K562 (cell line): ENCODE data around the gene DZIP1. TPM values are rescaled to one million over a fixed set of nuclear protein-coding genes. Genes with fewer than 3 reads are reported as not detected.
A peak's percentile ranks its signal among the peaks of the same experiment; 100 is the strongest.

Experiments used
- CBFA2T3 ChIP-seq: fragments of 450-650 bp; IDR thresholded peaks from 2 replicates; pipeline ENCODE4 v1.6.1; 2017
- DPF2 ChIP-seq: fragments of 450-650 bp; IDR thresholded peaks from 2 replicates; pipeline ENCODE4 v1.6.1; 2016
- EHMT2 ChIP-seq: fragments of 450-650 bp; IDR thresholded peaks from 2 replicates; pipeline ENCODE4 v1.6.1; 2018; ENCODE audit warnings: antibody characterized with exemption
- FOXJ2 ChIP-seq: fragments of 200-800 bp; sonication (Bioruptor generic); IDR thresholded peaks from 2 replicates; pipeline ENCODE4 v1.6.1; 2016; ENCODE audit warnings: missing genetic modification characterization, missing compliant biosample characterization
- HDAC1 ChIP-seq, 2 experiments: fragments of 450-650 bp; IDR thresholded peaks; 2 replicates each; pipeline ENCODE4 v1.6.1; 2016 to 2017; ENCODE audit warnings: inconsistent platforms in 1 of 2, mild to moderate bottlenecking in 1 of 2, moderate library complexity in 1 of 2
- JUN ChIP-seq, 2 experiments: sonication (generic) in 1 of 2; formaldehyde crosslinking in 1 of 2; IDR thresholded peaks; 2 replicates each; pipeline versions ENCODE4 v1.6.1 to v1.8.0; 2012 to 2022; ENCODE audit warnings: borderline replicate concordance in 2 of 2, mild to moderate bottlenecking in 2 of 2, improper control_type of control experiment in 1 of 2, low read depth in 1 of 2, low read length in 1 of 2, missing genetic modification reagents in 1 of 2
- KLF6 ChIP-seq: fragments of 250-450 bp; sonication (Bioruptor Pico); IDR thresholded peaks from 2 replicates; pipeline ENCODE4 v1.4.0; 2020; ENCODE audit warnings: mild to moderate bottlenecking, moderate library complexity, borderline replicate concordance
- MAFG ChIP-seq: fragments of 450-650 bp; conservative IDR thresholded peaks from 2 replicates; pipeline ENCODE4 v1.6.1; 2016; ENCODE audit warnings: missing genetic modification characterization, missing compliant biosample characterization
- MEIS2 ChIP-seq: fragments of 450-650 bp; IDR thresholded peaks from 2 replicates; pipeline ENCODE4 v1.6.1; 2014; ENCODE audit warnings: mild to moderate bottlenecking; ENCODE audit not compliant: partially characterized antibody
- NCOR1 ChIP-seq: fragments of 450-650 bp; IDR thresholded peaks from 2 replicates; pipeline ENCODE4 v1.6.1; 2016; ENCODE audit warnings: mild to moderate bottlenecking, moderate library complexity
- NR4A1 ChIP-seq, 2 experiments: fragments of 250-450 bp in 1 of 2; fragments of 450-650 bp in 1 of 2; sonication (Bioruptor Pico) in 1 of 2; IDR thresholded peaks; 2 replicates each; pipeline versions ENCODE4 v1.4.0 to v1.6.1; 2016 to 2020; ENCODE audit warnings: mild to moderate bottlenecking in 2 of 2, missing compliant biosample characterization in 1 of 2, missing genetic modification characterization in 1 of 2, moderate library complexity in 1 of 2
- PML ChIP-seq: IDR thresholded peaks from 2 replicates; pipeline ENCODE4 v1.6.1; 2012; ENCODE audit warnings: low read length, inconsistent platforms
- PTRF ChIP-seq: fragments of 450-650 bp; IDR thresholded peaks from 2 replicates; pipeline ENCODE4 v1.6.1; 2016; ENCODE audit warnings: mild to moderate bottlenecking, missing genetic modification characterization, missing compliant biosample characterization
- PURB ChIP-seq: sonication (generic); formaldehyde crosslinking; IDR thresholded peaks from 2 replicates; pipeline ENCODE4 v1.9.0; 2021; ENCODE audit warnings: low read depth, mild to moderate bottlenecking, missing genetic modification reagents
- RAD21 ChIP-seq, 2 experiments: fragments of 250-450 bp in 1 of 2; fragments of 450-650 bp in 1 of 2; sonication (Bioruptor Pico) in 1 of 2; formaldehyde crosslinking in 1 of 2; IDR thresholded peaks in 1 of 2; conservative IDR thresholded peaks in 1 of 2; 2 replicates each; pipeline versions ENCODE4 v1.4.0 to v1.8.0; 2020 to 2022; ENCODE audit warnings: mild to moderate bottlenecking in 2 of 2, moderate library complexity in 1 of 2
- SMARCE1 ChIP-seq: fragments of 450-650 bp; IDR thresholded peaks from 2 replicates; pipeline ENCODE4 v1.7.1; 2016; ENCODE audit warnings: mild to moderate bottlenecking
- SRSF9 ChIP-seq: fragments of 200-400 bp; formaldehyde crosslinking; IDR thresholded peaks from 2 replicates; pipeline ENCODE4 v1.6.1; 2017; ENCODE audit warnings: low read depth, low read length, borderline replicate concordance
- SUPT5H ChIP-seq: fragments of 450-650 bp; IDR thresholded peaks from 2 replicates; pipeline ENCODE4 v1.6.1; 2016
- ZBTB17 ChIP-seq: fragments of 450-650 bp; formaldehyde crosslinking; IDR thresholded peaks from 2 replicates; pipeline ENCODE4 v1.4.0; 2020; ENCODE audit warnings: mild to moderate bottlenecking
- ZBTB8A ChIP-seq: fragments of 450-650 bp; IDR thresholded peaks from 2 replicates; pipeline ENCODE4 v1.6.1; 2018; ENCODE audit warnings: mild to moderate bottlenecking, moderate library complexity; ENCODE audit not compliant: partially characterized antibody
- ZFP1 ChIP-seq: fragments of 450-650 bp; formaldehyde crosslinking; IDR thresholded peaks from 2 replicates; pipeline ENCODE4 v1.4.0; 2020; ENCODE audit warnings: mild to moderate bottlenecking, mixed read lengths
- ZFPM2 ChIP-seq: fragments of 250-450 bp; sonication (Bioruptor Pico); IDR thresholded peaks from 2 replicates; pipeline ENCODE4 v1.5.1; 2022; ENCODE audit warnings: mild to moderate bottlenecking
- ZNF57 ChIP-seq: fragments of 450-650 bp; formaldehyde crosslinking; IDR thresholded peaks from 2 replicates; pipeline ENCODE4 v1.4.0; 2020; ENCODE audit warnings: mild to moderate bottlenecking, moderate library complexity
- ZNF695 ChIP-seq: fragments of 450-650 bp; formaldehyde crosslinking; IDR thresholded peaks from 2 replicates; pipeline ENCODE4 v1.4.0; 2020; ENCODE audit warnings: mild to moderate bottlenecking, moderate library complexity
- polyA plus RNA-seq, 8 experiments: library from polyadenylated mRNA; depleted of rRNA in 4 of 8; stranded (reverse) in 5 of 8; unstranded in 3 of 8; fragments of >200 nt; fragmentation: Nextera tagmentation in 2 of 8; fragmentation: Illumina TruSeq in 1 of 8; extraction: Ambion mirVana in 2 of 8; extraction: Trizol in 1 of 8; gene quantifications; 2 replicates each; pipeline versions ENCODE4 v1.2.1 to v1.2.3, GENCODE V29; 2011 to 2014; ENCODE audit warnings: inconsistent platforms in 1 of 8, missing spikeins in 1 of 8
- total RNA-seq, 7 experiments: library from RNA; depleted of rRNA in 6 of 7; stranded (reverse); fragments of >200 nt in 6 of 7; fragmentation: Illumina TruSeq in 2 of 7; extraction: Trizol in 2 of 7; gene quantifications; 2 replicates each; pipeline versions ENCODE4 v1.2.1 to v1.2.3, GENCODE V29; 2011 to 2021; ENCODE audit warnings: low replicate concordance in 1 of 7
- TF ChIP-seq, protein P1 (sequence below): fragments of 450-650 bp; IDR thresholded peaks from 2 replicates; pipeline ENCODE4 v1.6.1; 2016; ENCODE audit warnings: missing biosample characterization, missing genetic modification characterization
- TF ChIP-seq, protein P2 (sequence below): fragments of 450-650 bp; conservative IDR thresholded peaks from 2 replicates; pipeline ENCODE4 v1.6.1; 2016; ENCODE audit warnings: missing genetic modification characterization, low read depth, mild to moderate bottlenecking, control low read depth, missing compliant biosample characterization
- TF ChIP-seq, protein P3 (sequence below): fragments of 250-450 bp; sonication (Bioruptor Pico); IDR thresholded peaks from 2 replicates; pipeline ENCODE4 v1.5.1; 2021; ENCODE audit warnings: mild to moderate bottlenecking
- TF ChIP-seq, protein P4 (sequence below): fragments of 250-450 bp; sonication (Bioruptor Pico); IDR thresholded peaks from 2 replicates; pipeline ENCODE4 v1.6.1; 2021; ENCODE audit warnings: mild to moderate bottlenecking

DZIP1 gene
- total and polyA plus RNA-seq, 9 of the 15 experiments (the other 6 are each of a cell fraction or from before 2014, with no cell fraction given), result 0.07 TPM; not detected in 8

DNA sequence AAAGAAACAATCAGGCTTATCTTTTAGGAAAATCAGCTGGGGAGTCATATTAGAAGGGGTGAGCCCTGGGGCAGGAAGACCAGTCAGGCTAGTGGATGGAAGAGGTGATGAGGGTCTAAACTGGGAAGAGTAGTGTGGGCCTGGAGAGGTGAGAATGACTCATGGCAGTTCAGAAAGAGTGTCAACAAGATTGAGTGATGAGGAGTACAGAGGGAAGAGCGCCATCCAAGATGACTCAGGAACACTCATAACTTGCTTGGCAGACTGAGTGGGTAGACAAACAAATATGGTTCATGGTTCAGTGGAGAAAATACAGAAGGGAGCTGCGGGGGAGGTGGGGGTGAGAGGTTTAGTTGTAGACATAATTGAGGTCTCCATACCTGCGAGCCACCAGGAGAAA lies 109.3 kb downstream of the DZIP1 start (continued):
- TF ChIP-seq, protein P1, sequence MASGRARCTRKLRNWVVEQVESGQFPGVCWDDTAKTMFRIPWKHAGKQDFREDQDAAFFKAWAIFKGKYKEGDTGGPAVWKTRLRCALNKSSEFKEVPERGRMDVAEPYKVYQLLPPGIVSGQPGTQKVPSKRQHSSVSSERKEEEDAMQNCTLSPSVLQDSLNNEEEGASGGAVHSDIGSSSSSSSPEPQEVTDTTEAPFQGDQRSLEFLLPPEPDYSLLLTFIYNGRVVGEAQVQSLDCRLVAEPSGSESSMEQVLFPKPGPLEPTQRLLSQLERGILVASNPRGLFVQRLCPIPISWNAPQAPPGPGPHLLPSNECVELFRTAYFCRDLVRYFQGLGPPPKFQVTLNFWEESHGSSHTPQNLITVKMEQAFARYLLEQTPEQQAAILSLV (tag), result no peak
- TF ChIP-seq DPF2 (peak; percentile 82), ZNF57 (CRISPR knock-in tag) (no peak), KLF6 (CRISPR knock-in tag) (no peak), RAD21 (CRISPR knock-in tag; conservative IDR thresholded peaks at IDR 0.05 in 1 of 2, IDR thresholded peaks at IDR 0.05 in 1 of 2) (no peak), ZBTB8A (no peak), HDAC1 (IDR thresholded peaks at IDR 0.05) (peak in 1 of 2 experiments; percentile 30; a peak in 1 of 4 replicates), FOXJ2 (tag) (no peak), ZFP1 (CRISPR knock-in tag) (no peak), SUPT5H (no peak), JUN (IDR thresholded peaks at IDR 0.05; ENCODE audit: borderline replicate concordance, low read depth, low read length) (peak; percentile 77), JUN (CRISPR knock-in tag; IDR thresholded peaks at IDR 0.05; ENCODE audit: borderline replicate concordance) (no peak), CBFA2T3 (0 out of 2 replicates have a peak, but pooled peaks have one; percentile 6), NCOR1 (peak; percentile 15; the same call in 1 of the 2 replicates), PML (no peak), PURB (CRISPR knock-in tag) (no peak), EHMT2 (peak; percentile 72), SMARCE1 (peak; percentile 67; the same call in 1 of the 2 replicates), ZBTB17 (CRISPR knock-in tag) (no peak), SRSF9 (no peak), ZNF695 (CRISPR knock-in tag) (no peak), NR4A1 (CRISPR knock-in tag; IDR thresholded peaks at IDR 0.05) (no peak), NR4A1 (tag; IDR thresholded peaks at IDR 0.05) (no peak), PTRF (no peak), MEIS2 (peak; percentile 89), ZFPM2 (no peak), MAFG (tag) (peak; percentile 56)
- TF ChIP-seq, protein P2, sequence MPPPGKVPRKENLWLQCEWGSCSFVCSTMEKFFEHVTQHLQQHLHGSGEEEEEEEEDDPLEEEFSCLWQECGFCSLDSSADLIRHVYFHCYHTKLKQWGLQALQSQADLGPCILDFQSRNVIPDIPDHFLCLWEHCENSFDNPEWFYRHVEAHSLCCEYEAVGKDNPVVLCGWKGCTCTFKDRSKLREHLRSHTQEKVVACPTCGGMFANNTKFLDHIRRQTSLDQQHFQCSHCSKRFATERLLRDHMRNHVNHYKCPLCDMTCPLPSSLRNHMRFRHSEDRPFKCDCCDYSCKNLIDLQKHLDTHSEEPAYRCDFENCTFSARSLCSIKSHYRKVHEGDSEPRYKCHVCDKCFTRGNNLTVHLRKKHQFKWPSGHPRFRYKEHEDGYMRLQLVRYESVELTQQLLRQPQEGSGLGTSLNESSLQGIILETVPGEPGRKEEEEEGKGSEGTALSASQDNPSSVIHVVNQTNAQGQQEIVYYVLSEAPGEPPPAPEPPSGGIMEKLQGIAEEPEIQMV (tag), result no peak
- TF ChIP-seq, protein P3, sequence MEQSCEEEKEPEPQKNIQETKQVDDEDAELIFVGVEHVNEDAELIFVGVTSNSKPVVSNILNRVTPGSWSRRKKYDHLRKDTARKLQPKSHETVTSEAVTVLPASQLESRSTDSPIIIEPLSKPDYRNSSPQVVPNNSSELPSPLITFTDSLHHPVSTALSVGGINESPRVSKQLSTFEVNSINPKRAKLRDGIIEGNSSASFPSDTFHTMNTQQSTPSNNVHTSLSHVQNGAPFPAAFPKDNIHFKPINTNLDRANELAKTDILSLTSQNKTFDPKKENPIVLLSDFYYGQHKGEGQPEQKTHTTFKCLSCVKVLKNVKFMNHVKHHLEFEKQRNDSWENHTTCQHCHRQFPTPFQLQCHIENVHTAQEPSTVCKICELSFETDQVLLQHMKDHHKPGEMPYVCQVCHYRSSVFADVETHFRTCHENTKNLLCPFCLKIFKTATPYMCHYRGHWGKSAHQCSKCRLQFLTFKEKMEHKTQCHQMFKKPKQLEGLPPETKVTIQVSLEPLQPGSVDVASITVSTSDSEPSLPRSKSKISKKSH (CRISPR knock-in tag), result no peak
- TF ChIP-seq, protein P4, sequence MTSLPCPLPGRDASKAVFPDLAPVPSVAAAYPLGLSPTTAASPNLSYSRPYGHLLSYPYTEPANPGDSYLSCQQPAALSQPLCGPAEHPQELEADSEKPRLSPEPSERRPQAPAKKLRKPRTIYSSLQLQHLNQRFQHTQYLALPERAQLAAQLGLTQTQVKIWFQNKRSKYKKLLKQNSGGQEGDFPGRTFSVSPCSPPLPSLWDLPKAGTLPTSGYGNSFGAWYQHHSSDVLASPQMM (CRISPR knock-in tag), result no peak
